Posterior cingulate gyrus (tissue), 11 donors: ENCODE measurements around the gene THSD4.

ENCODE experiments used
- DNase-seq, 10 donors: peaks; one replicate each; pipeline versions ENCODE4 v3.0.0 to v3.0.0-alpha.2; 2020 to 2021; ENCODE audit warnings: mixed read lengths in 3 of 10
- intact Hi-C: fragments of 100-400 bp; cut with DNase I; formaldehyde crosslinking; loops from one replicate; pipeline ENCODE4 v1.15.1; 2023

Gene THSD4

DNA sequence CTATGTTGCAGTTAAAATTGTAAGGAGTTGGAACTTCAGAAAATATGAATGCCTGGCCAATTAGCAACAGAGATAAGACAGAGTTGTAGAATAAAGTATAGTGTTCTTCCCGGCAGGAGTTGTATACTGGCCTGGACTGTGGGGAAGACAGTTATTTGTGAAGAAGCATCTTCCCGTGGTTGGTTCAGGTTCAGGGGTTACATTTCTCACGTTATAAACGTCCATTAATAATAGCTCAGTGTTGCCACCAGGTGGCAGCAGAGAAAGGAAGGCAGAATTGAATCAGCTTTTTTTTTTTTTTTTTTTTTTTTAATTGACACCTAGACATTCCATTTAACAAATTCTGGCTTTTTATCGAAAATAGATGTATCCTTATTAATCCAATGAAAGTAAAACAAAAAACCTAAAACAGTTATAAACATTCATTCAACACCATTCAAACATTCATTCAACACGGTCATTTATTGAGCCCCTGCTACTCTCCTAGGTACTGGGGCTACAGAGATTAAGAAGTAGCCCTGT is 628.7 kb downstream of the THSD4 start:
- intact Hi-C loops: loop anchor here (2.0 to 5.0 kb wide), 2 partner anchors 58 to 413 kb away; no protein-coding TSS in a partner anchor
- DNase-seq: peak in 3 of 10 donors; percentile 27 to 54 (median 34)

DNA sequence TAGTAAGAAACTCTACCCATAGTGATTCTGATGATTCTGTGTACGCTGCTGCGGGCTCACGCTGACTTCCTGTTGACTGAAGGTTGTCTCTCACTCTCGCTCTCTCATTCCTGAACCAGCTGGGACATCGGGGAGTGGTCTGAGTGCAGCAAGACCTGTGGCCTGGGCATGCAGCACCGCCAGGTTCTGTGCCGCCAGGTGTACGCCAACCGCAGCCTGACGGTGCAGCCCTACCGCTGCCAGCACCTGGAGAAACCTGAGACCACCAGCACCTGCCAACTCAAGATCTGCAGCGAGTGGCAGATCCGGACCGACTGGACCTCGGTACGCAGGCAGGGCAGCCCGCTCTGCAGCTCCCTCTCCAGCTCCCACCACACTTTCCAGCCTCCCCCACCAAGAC is 631.4 kb downstream of the THSD4 start:
- DNase-seq: peak in 1 of 10 donors; percentile 71
- intact Hi-C loops: no loop called here

DNA sequence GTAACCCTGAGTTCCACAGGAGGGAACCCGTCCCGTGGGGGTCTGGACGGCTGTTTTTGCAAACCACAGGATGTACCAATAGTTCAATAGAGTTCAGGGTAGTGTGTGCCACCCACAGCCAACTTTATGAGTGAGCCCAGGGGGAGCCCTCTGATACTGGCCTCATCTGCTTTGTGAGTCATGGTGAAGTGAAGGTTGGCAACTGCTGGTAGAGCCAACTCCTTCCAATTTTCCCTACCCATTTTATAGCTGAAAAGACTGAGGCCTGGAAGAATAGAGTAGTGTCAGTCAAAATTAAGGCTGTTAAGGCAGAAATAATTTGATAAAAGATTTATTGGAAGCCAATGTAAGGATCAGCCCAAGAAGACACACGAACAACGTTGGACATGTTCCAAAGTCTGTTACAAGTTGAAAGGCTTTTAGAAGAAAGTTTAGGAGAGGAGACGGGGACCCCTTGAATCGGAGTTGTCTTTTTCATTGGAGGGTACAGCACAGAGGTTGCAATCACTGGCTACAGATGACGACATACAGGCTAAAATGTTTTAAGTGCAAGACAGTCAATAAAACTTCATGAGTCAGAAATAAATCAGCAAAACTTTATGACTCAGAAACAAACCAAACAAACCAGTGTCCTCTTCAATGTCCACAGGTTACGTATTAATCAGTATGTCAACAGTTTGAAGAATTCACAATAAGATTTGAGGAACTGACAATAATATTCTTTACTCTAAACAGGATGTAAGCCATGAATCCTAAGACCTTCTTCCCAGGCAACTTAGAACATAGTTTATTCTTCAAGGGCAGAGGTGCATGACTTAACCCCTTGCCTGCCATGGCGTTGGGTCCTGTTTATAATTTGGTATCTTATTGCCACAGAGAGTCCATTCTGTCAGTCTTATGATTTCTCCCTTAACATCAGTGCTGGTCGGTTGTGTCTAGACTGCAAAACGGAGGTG is 632.1 kb downstream of the THSD4 start:
- intact Hi-C loops: no loop called here
- no peak for DNase-seq

DNA sequence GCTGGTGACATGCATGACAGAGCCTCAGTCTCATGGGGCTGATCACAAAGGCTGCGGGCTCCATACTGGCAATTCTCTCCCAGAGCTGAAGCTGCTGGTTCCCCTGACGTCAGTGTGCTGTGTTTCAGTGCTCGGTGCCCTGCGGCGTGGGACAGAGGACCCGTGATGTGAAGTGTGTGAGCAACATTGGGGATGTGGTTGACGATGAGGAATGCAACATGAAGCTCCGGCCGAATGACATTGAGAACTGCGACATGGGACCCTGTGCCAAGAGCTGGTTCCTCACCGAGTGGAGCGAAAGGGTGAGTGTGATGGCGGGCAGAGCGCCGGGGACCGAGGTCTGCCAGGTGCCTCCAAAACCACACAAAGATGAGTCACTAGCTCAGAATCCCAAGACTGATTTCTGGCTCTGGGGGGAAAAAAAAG is 633.0 kb downstream of the THSD4 start:
- DNase-seq: no peak
- intact Hi-C loops: no loop called here

DNA sequence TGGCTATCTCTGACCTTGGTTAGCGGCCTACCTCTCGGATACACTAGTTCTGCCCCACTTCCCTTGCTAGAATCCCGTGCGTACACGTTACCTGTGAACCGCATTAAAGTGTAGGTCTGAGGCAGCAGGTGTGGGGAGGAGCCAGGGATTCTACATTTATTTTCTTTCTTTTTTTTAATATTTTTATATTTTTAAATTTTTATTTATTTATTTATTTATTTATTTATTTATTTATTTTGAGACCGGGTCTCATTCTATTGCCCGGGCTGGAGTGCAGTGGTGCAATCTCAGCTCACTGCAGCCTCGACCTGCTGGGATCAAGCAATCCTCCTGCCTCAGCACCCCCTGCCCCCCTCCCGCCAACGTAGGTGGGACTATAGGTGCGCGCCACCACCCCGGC is 634.2 kb downstream of the THSD4 start:
- intact Hi-C loops: no loop called here
- DNase-seq: no peak

DNA sequence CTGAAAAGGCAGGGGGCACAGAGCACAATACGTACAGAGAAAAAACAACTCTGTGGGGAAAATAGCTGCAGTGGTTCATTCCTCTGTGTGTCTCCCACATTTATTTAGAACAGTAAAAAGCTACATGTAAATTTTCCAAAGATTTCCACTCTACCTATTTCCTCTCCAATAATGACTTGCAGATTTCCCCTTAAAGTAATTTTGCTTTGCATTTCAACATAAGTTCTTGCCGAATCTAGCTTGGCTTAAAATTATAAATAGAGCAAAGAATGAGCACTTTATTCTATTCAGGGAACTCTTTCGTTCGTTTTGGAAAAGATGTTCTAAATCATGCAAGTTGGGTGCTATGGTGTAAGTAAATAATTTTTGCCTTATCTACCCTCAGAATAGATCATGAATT is 636.9 kb downstream of the THSD4 start:
- DNase-seq: no peak
- intact Hi-C loops: no loop called here

DNA sequence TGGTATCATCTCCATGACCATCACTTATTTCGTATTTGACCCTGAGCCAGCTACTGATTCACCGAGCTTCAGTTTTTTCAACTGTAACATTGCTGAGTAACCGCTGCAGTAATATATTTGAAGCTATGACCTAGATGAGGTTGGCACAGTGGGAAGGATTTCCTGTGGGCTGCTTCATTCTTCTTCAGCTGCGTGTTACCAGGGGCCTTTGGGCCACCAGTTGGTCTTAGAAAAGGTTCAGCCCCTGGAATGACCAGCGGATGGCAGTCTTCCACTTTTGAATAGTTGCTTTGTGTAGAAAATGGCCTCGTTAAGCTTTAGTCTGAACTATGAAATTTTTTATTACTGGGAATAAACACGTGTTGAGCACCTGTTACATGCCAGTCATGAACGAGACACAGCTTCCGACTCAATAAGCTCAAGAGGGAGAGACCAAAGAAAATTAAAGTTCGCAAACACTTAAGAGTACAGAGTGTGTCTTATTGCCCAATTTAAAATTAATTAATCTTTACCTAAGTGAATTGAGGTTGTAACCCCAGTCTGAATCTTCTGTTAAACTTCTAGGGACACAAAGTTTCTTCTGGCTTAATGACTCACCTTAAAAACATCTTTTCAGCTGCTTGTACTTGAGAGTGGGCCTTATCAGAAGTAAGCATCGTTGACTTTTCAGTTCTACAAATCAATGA is 637.5 kb downstream of the THSD4 start:
- no peak for DNase-seq
- intact Hi-C loops: no loop called here

DNA sequence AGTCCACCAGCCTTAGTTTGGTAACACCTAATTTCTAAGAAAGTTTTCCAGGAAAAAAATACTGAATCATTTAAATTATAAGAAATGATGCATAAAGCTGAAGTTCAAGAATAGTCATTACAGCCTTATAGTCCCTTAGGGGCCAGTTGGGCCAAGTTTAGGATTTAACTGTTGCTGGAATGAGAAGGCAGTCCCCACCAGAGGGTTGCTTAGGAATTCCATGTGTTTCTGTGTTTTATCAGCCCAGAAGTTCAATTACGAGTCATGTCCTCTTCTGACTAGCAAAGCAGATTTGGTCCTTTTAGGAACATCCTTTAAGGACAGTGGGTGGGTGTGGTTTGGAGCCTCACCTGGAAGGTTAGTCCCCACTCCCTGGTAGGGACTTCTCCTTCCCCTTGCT is 638.1 kb downstream of the THSD4 start:
- DNase-seq: no peak
- intact Hi-C loops: no loop called here

DNA sequence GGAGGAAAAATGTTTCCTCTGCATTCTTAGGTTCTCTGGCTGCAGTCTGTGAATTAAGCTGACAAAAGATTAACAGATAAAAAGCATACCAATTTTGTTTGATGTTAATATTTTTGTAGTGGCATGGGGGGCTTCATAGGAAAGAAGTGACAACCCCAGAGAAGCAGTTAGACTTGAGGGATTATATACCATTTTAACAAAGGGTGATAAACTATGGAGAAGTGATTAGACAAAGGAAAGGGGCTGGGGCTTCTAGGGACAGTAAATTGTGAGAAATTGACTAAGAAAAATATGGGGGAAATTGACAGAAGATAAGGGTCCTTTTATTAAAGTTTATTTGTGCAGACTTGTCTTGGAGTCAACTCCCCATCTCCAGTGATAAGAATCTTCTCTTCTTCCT is 639.4 kb downstream of the THSD4 start:
- intact Hi-C loops: no loop called here
- DNase-seq: no peak

DNA sequence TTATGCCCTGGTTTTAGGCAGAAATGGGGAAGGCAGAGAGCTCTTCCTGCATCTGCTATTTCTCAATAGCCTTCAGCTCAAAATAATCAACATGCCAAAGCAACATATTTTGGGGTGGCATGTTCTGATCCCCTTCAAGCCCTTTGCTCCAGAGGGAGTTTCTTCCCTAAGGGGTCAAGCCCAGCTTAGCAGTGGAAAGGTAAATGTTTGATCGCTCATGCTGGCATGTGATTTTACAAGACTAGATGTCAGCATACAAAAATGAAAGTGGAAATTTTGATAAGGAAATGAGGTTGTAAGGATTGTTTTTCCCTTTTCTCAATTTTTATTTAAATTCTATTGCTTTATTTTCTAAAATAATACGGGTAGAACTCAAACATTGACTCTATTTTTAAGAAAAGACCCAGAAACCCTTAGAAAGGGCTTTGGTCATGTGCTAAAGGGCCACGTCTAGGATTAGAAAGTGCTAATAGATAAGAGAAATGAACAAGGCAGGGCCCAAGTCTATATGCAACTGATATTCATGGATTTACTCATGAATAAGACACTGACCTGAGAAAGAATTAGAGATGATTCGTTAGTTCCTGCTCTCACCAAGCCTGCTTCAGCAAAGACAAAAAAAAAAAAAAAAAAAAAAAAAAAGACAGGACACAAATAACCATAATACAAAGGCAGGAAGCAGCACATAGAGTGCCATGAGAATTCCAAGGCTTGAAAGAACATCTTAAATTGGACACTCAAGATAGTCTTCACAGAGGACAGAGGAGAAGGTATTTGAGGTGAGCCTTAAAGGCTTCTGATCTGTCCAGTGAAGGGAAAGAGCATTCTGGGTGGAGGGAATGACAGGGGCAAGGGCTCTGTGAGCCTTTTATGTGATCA is 640.1 kb downstream of the THSD4 start:
- no peak for DNase-seq

DNA sequence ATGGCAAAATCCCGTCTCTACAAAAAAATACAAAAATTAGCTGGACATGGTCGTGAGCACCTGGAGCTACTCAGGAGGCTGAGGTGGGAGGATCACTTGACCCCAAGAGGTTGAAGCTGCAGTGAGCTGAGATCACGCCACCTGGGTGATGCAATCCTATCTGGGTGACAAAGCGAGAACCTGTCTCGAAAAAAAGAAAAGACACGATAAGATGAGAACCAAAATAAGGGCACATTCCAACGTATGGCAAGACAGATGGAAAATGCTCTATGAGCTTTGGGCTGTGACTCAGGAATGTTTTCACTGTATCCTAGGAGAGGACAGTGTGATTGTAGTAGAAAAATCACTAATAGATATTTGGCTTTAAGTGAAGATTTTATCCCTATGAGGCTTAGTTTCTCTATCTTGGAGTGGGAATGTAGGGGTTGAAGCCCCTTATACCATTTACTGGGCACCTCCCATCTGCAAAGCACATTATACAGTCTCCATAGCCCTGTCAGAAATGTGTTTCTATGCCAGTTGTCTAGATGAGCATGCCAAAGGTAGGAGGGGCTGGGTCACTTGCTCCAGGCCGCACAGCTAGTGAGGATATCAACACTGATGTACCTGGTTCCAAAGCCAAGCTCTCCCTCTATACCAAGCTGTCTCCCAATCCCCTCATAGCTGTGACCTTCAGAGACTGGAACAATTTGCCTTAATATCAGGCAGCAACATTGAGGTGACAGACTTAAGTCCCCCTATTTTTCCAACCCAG is 641.5 kb downstream of the THSD4 start:
- DNase-seq: no peak
- intact Hi-C loops: no loop called here

More for the DNA sequence above, 640.1 kb downstream of the THSD4 start:
- intact Hi-C loops: no loop called here

DNA sequence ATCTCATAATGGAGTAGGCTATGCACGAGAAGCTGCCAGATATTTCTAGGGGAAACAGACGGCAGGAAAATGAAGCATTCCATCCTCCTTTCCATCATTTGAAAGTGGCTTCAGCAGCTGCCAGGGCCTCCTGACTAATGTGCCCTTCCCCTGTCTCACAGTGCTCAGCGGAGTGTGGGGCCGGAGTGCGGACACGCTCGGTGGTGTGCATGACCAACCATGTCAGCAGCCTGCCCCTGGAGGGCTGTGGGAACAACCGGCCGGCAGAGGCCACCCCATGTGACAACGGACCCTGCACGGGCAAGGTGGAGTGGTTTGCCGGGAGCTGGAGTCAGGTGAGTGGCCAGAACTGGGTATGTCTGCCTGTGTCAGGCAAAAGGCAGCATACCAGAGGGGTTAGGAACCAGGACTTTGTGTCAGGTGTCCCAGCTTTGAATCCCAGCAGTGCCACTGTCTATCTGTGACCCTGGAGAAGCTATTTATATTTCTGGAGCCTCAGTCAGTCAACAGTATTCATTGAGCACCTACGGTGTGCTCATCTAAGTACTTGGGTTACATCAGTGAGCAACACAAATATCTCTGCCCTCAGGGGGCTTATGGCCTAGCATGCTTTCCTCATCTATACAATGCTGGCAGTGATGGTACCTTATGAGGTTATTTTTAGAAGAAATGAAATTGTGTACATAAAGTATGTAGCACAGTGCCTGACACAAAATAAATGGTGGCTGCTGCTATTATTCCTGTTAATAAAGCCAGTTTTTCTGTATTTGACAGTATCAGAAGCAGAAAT is 642.7 kb downstream of the THSD4 start:
- DNase-seq: no peak
- intact Hi-C loops: no loop called here

DNA sequence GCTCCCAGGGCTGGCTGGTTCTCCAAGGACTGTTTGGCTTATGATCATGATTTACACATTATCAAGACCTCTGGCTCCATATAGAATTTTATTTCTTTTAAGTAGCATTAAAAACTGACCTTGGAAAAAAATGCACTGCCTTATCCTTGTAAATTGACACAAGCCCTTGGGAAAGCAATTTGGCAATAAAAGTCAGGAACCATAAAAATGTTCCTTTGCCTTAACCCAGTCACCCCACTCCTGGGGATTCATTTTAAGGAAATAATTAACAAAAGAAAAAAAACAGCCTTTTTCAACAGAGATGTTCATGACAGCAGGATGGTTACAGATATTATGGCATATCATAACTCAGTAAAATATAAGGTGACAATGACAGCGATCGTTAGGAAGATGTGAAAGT is 643.4 kb downstream of the THSD4 start:
- intact Hi-C loops: no loop called here
- no peak for DNase-seq

DNA sequence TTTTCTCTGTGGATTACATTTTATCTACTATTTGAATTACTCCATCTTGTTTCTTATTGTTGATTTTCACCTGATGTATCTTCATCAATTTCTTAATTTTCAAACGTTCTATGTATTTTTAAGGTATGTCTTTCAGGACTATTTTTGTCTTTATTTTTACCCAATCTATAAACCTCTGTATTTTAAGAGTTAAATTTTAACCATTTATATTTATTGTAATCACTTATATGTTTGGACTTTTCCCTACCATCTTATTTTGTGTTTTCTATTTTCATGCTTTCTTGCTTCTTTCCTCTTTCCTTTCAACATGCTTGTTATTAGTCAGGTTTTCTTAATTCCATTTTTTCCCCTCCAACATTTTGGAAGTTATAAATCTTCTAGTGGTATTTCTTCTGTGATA is 645.6 kb downstream of the THSD4 start:
- intact Hi-C loops: no loop called here
- DNase-seq: no peak

DNA sequence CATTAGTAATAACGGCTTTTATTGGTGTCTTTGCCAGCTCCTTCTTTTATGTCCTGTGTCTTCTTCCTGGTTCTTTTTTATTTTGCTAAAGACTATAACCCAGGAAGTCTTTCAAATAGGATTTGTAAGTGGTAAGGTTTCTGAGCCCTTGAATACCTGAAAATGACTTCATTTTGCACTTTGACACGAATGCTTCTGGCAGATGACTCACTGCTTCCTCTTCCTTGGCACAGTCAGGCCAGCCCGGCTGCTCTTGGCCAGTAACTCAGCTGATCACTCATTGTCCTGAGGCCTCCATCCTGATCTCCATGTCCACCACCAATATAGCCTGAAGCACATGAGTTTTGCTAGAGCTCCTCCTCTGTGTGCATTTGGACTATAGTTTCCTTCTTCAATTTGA is 646.4 kb downstream of the THSD4 start:
- intact Hi-C loops: no loop called here
- DNase-seq: no peak

DNA sequence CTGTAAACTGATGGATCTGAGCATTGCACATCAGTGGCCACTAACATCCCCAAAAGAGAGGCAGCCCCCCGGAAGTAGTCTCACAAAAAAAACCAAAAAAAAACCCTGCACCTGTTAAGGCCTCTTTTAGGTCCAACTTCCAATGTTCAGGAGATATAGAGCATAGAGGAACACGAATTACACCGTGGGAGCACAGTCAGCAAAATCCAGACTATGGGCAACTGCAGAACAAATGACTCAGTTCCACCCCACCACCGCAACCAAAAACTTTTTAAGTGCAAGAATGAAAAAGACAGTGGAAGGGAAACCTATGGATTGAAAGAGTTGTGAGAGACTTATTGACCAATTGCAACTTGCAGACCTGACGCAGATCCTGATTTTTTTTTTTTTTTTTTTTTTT is 652.9 kb downstream of the THSD4 start:
- intact Hi-C loops: no loop called here
- no peak for DNase-seq

DNA sequence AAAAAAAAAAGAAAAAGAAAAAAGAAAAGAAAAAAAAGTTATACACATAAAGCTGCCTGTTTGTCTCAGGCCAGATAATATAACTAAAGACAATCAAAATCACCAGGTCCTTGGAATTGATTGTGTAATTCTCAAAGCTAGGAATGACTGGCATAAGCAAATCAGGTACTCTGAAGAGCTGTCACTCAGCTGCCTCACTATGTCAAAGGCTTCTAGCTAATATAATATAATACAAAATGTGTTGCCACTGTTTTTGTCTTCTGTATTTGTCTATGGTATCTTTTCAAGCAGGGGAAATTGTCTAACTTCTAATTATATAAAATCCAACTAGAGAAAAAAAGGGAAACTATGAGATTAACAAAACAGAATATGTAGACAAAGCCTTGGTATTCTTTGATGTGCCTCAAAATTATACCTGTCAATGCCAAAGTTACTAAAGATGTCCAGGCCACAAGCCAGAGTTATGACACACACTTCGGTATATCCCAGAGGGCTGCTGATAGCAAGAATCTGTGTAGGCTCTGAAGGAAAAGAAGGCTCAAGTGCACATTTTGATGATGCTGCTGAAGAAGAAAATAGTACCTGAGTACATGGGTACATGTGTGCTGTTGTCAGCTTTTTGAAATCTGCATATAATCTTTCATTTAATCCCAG is 658.1 kb downstream of the THSD4 start:
- intact Hi-C loops: no loop called here
- DNase-seq: no peak

DNA sequence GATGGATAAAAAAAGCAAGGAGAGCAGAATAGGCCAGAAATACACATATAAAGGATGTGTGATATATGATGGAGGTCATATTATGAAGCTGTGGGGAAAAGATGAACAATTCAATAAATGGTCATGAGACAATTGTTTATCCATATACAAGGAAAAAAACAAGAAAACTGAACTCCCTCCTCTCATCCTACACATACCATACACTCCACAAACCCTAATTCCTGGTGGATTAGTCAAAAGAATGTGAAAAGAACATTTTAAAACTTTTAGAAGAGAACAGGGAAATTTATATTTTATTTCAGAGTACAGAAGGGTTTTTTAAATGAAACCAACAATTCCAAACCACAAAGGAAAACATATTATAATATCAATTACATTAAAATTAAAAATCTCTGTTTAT is 660.6 kb downstream of the THSD4 start:
- intact Hi-C loops: no loop called here
- DNase-seq: no peak

DNA sequence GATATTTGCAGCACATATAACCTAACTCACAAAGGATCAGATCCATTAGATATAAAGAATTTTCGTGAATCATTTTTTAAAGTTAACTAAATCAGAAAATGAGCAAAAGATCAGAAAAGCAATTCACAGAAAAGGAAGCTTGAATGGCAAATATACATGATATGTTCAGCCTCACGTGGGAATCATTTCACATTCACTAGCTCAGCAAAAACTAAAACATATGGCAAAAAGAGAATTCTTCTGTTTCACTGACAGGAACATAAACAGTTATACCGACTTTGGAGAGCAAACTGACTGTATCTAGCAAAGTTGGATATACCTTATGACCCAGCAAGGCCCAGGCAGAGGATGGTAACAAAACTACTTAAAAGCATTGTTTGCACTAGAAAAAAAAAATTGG is 661.0 kb downstream of the THSD4 start:
- DNase-seq: no peak
- intact Hi-C loops: no loop called here
